GM19240 (cell line): Measurements from ENCODE around the gene HEBP1.

Experiments
- DNase-seq: peaks from one replicate; pipeline ENCODE4 v3.0.0; 2011; ENCODE audit warnings: low spot score; ENCODE audit not compliant: insufficient read length

HEBP1 gene

GRCh38 chr12:12951504-12951903 is 48.6 kb downstream of the HEBP1 start:
- DNase-seq = no peak

GRCh38 chr12:12947902-12948301 is 52.2 kb downstream of the HEBP1 start:
- no peak for DNase-seq

- DNase-seq = no peak
These were observed 53.2 kb downstream of the HEBP1 start for GRCh38 chr12:12946686-12947355.

GRCh38 chr12:12945591-12945990 is 54.5 kb downstream of the HEBP1 start:
- DNase-seq = no peak

- no peak for DNase-seq
These were observed 56.3 kb downstream of the HEBP1 start for GRCh38 chr12:12943586-12944260.

GRCh38 chr12:12941450-12942350 is 58.4 kb downstream of the HEBP1 start:
- no peak for DNase-seq

- no peak for DNase-seq
These were observed 60.2 kb downstream of the HEBP1 start for GRCh38 chr12:12939888-12940287.

GRCh38 chr12:12938541-12938940 is 61.5 kb downstream of the HEBP1 start:
- no peak for DNase-seq

- no peak for DNase-seq
These were observed 63.0 kb downstream of the HEBP1 start for GRCh38 chr12:12936983-12937491.

GRCh38 chr12:12934556-12934955 is 65.5 kb downstream of the HEBP1 start:
- DNase-seq = no peak

GRCh38 chr12:12933742-12934141 is 66.3 kb downstream of the HEBP1 start:
- DNase-seq = no peak

- DNase-seq = no peak
These were observed 69.3 kb downstream of the HEBP1 start for GRCh38 chr12:12930633-12931219.

GRCh38 chr12:12929696-12930095 is 70.4 kb downstream of the HEBP1 start:
- no peak for DNase-seq

GRCh38 chr12:12927211-12928079 is 72.6 kb downstream of the HEBP1 start:
- no peak for DNase-seq

- no peak for DNase-seq
These were observed 73.4 kb downstream of the HEBP1 start for GRCh38 chr12:12926571-12927071.

- no peak for DNase-seq
These were observed 74.7 kb downstream of the HEBP1 start for GRCh38 chr12:12925388-12925787.
